HG02763 (cell line): ENCODE data around the gene TLR8.
"Not testable (repeated sequence)": the region's sequence is repeated elsewhere in the genome, so short reads cannot be mapped to it uniquely, and the experiment has no call there.

Experiments used
- ATAC-seq: cut with Tn5 transposase; IDR thresholded peaks from one replicate; pipeline ENCODE4 v1.9.1; 2021; ENCODE audit warnings: mild to moderate bottlenecking, moderate library complexity; ENCODE audit not compliant: unreplicated experiment

TLR8 gene

GRCh38 chrX:12895866-12896265 lies 10.6 kb upstream of the TLR8 start:
- ATAC-seq = no peak

- no peak for ATAC-seq
These were observed 9.5 kb upstream of the TLR8 start for GRCh38 chrX:12896935-12897334.

- no peak for ATAC-seq
These were observed 8.3 kb upstream of the TLR8 start for GRCh38 chrX:12898073-12898472.

- ATAC-seq = no peak
These were observed 6.9 kb upstream of the TLR8 start for GRCh38 chrX:12899506-12899905.

GRCh38 chrX:12901486-12901885 lies 4.9 kb upstream of the TLR8 start:
- ATAC-seq = peak; percentile 51

- ATAC-seq = no peak
These were observed 2.8 kb upstream of the TLR8 start for GRCh38 chrX:12903646-12904045.

- no peak for ATAC-seq
These were observed 4.2 kb downstream of the TLR8 start for GRCh38 chrX:12910423-12911121.

GRCh38 chrX:12911122-12911470 lies 4.7 kb downstream of the TLR8 start:
- no peak for ATAC-seq

GRCh38 chrX:12912791-12913482 lies 6.5 kb downstream of the TLR8 start:
- ATAC-seq = no peak

GRCh38 chrX:12917753-12918152 lies 11.3 kb downstream of the TLR8 start:
- ATAC-seq = no peak

- no peak for ATAC-seq
These were observed 12.6 kb downstream of the TLR8 start for GRCh38 chrX:12919051-12919450.

GRCh38 chrX:12919620-12920019 lies 13.2 kb downstream of the TLR8 start:
- no peak for ATAC-seq

- no peak for ATAC-seq
These were observed 14.6 kb downstream of the TLR8 start for GRCh38 chrX:12920990-12921389.

GRCh38 chrX:12921886-12922598 lies 15.6 kb downstream of the TLR8 start:
- ATAC-seq = no peak

- ATAC-seq = no peak
These were observed 16.1 kb downstream of the TLR8 start for GRCh38 chrX:12922599-12922919.

GRCh38 chrX:12929701-12930100 lies 23.3 kb downstream of the TLR8 start:
- no peak for ATAC-seq

GRCh38 chrX:12930150-12930549 lies 23.7 kb downstream of the TLR8 start:
- ATAC-seq = no peak

- no peak for ATAC-seq
These were observed 25.8 kb downstream of the TLR8 start for GRCh38 chrX:12932244-12932643.

GRCh38 chrX:12934850-12935249 lies 28.4 kb downstream of the TLR8 start:
- no peak for ATAC-seq

- no peak for ATAC-seq
These were observed 30.5 kb downstream of the TLR8 start for GRCh38 chrX:12936947-12937346.

- ATAC-seq = not testable (repeated sequence)
These were observed 34.1 kb downstream of the TLR8 start for GRCh38 chrX:12940471-12940870.

- not testable (repeated sequence) for ATAC-seq
These were observed 37.2 kb downstream of the TLR8 start for GRCh38 chrX:12943592-12943991.
